GM19328 (cell line): ENCODE results near the gene PIKFYVE.
A peak's percentile ranks its signal among the peaks of the same experiment; 100 is the strongest.
"Not testable (repeated sequence)": the region's sequence is repeated elsewhere in the genome, so short reads cannot be mapped to it uniquely, and the experiment has no call there.

Source experiments
- ATAC-seq: cut with Tn5 transposase; IDR thresholded peaks from one replicate; pipeline ENCODE4 v1.9.1; 2021; ENCODE audit warnings: mild to moderate bottlenecking, moderate library complexity; ENCODE audit not compliant: unreplicated experiment

The PIKFYVE gene

GRCh38 chr2:208358758-208359631, 92.9 kb downstream of the PIKFYVE start:
- no peak for ATAC-seq

- no peak for ATAC-seq
Measured at GRCh38 chr2:208359632-208359986, 93.6 kb downstream of the PIKFYVE start.

- no peak for ATAC-seq
Measured at GRCh38 chr2:208360259-208361076, 94.4 kb downstream of the PIKFYVE start.

GRCh38 chr2:208361077-208361441, 95.0 kb downstream of the PIKFYVE start:
- ATAC-seq = no peak

- peak; percentile 48 for ATAC-seq
Measured at GRCh38 chr2:208363485-208363884, 97.4 kb downstream of the PIKFYVE start.

GRCh38 chr2:208366215-208367127, 100.4 kb downstream of the PIKFYVE start:
- ATAC-seq = peak; percentile 74

- no peak for ATAC-seq
Measured at GRCh38 chr2:208369091-208369490, 103.0 kb downstream of the PIKFYVE start.

GRCh38 chr2:208370881-208371633, 105.0 kb downstream of the PIKFYVE start:
- ATAC-seq = no peak

- ATAC-seq = no peak
Measured at GRCh38 chr2:208371634-208371935, 105.5 kb downstream of the PIKFYVE start.

- no peak for ATAC-seq
Measured at GRCh38 chr2:208373460-208374089, 107.5 kb downstream of the PIKFYVE start.

- ATAC-seq = no peak
Measured at GRCh38 chr2:208375491-208376068, 109.5 kb downstream of the PIKFYVE start.

- ATAC-seq = not testable (repeated sequence)
Measured at GRCh38 chr2:208377344-208377860, 111.3 kb downstream of the PIKFYVE start.

- ATAC-seq = no peak
Measured at GRCh38 chr2:208379192-208379591, 113.1 kb downstream of the PIKFYVE start.

GRCh38 chr2:208384637-208385036, 118.6 kb downstream of the PIKFYVE start:
- no peak for ATAC-seq

- ATAC-seq = no peak
Measured at GRCh38 chr2:208386541-208386940, 120.5 kb downstream of the PIKFYVE start.

GRCh38 chr2:208389940-208390339, 123.9 kb downstream of the PIKFYVE start:
- ATAC-seq = no peak

GRCh38 chr2:208392300-208392699, 126.2 kb downstream of the PIKFYVE start:
- ATAC-seq = no peak

GRCh38 chr2:208396796-208397195, 130.7 kb downstream of the PIKFYVE start:
- not testable (repeated sequence) for ATAC-seq

GRCh38 chr2:208399201-208399600, 133.1 kb downstream of the PIKFYVE start:
- no peak for ATAC-seq
